HepG2 (cell line): ENCODE data around the gene TUBA4A. TPM values are rescaled to one million over a fixed set of nuclear protein-coding genes. Genes with fewer than 3 reads are reported as not detected.
A peak's percentile ranks its signal among the peaks of the same experiment; 100 is the strongest.

Experiments
- CBX1 ChIP-seq: IDR thresholded peaks from one replicate; pipeline ENCODE4 v1.6.1; 2016; ENCODE audit warnings: antibody characterized with exemption, low read depth
- CREB1 ChIP-seq, 2 experiments: fragments of 450-650 bp in 1 of 2; IDR thresholded peaks; 2 replicates each; pipeline ENCODE4 v1.6.1; 2016 to 2017; ENCODE audit warnings: control low read depth in 1 of 2, mild to moderate bottlenecking in 1 of 2, missing compliant biosample characterization in 1 of 2, missing genetic modification characterization in 1 of 2
- FLYWCH1 ChIP-seq: sonication (generic); formaldehyde crosslinking; IDR thresholded peaks from 2 replicates; pipeline ENCODE4 v1.8.1; 2023; ENCODE audit warnings: mild to moderate bottlenecking, missing genetic modification reagents
- FOXM1 ChIP-seq: sonication (generic); formaldehyde crosslinking; IDR thresholded peaks from 2 replicates; pipeline ENCODE4 v1.5.0; 2020; ENCODE audit warnings: missing genetic modification reagents
- GRHL1 ChIP-seq: sonication (generic); formaldehyde crosslinking; conservative IDR thresholded peaks from 2 replicates; pipeline ENCODE4 v1.8.0; 2022; ENCODE audit warnings: missing genetic modification reagents
- IRF2 ChIP-seq: IDR thresholded peaks from 2 replicates; pipeline ENCODE4 v1.6.1; 2018; ENCODE audit warnings: missing genetic modification reagents, missing compliant biosample characterization
- IRX3 ChIP-seq: sonication (generic); formaldehyde crosslinking; IDR thresholded peaks from 2 replicates; pipeline ENCODE4 v1.8.1; 2023; ENCODE audit warnings: mild to moderate bottlenecking, low read depth, missing genetic modification reagents, borderline replicate concordance
- KDM4B ChIP-seq: sonication (generic); formaldehyde crosslinking; IDR thresholded peaks from 2 replicates; pipeline ENCODE4 v1.4.0; 2020; ENCODE audit warnings: missing genetic modification reagents
- MAFK ChIP-seq, 2 experiments: IDR thresholded peaks in 1 of 2; conservative IDR thresholded peaks in 1 of 2; 2 replicates each; pipeline ENCODE4 v1.6.1; 2011; ENCODE audit warnings: improper control_type of control experiment in 2 of 2, low read length in 2 of 2
- SETDB1 ChIP-seq: sonication (generic); formaldehyde crosslinking; IDR thresholded peaks from 2 replicates; pipeline ENCODE4 v1.5.1; 2020; ENCODE audit warnings: missing genetic modification reagents, mild to moderate bottlenecking, borderline replicate concordance
- SMYD3 ChIP-seq: sonication (generic); formaldehyde crosslinking; IDR thresholded peaks from 2 replicates; pipeline ENCODE4 v1.8.1; 2023; ENCODE audit warnings: mild to moderate bottlenecking, missing genetic modification reagents
- TARDBP ChIP-seq: sonication (generic); formaldehyde crosslinking; IDR thresholded peaks from 2 replicates; pipeline ENCODE4 v1.8.0; 2022; ENCODE audit warnings: mild to moderate bottlenecking, missing genetic modification reagents
- ZBTB46 ChIP-seq: sonication (generic); formaldehyde crosslinking; IDR thresholded peaks from 2 replicates; pipeline ENCODE4 v1.4.0; 2020; ENCODE audit warnings: mild to moderate bottlenecking, missing genetic modification reagents, borderline replicate concordance
- ZFAT ChIP-seq: sonication (generic); formaldehyde crosslinking; conservative IDR thresholded peaks from 2 replicates; pipeline ENCODE4 v1.8.1; 2023; ENCODE audit warnings: missing genetic modification reagents, inconsistent platforms
- ZFP90 ChIP-seq: sonication (generic); formaldehyde crosslinking; IDR thresholded peaks from 2 replicates; pipeline ENCODE4 v1.8.0; 2022; ENCODE audit warnings: missing genetic modification reagents, mild to moderate bottlenecking, inconsistent platforms, borderline replicate concordance
- ZFY ChIP-seq: sonication (generic); formaldehyde crosslinking; IDR thresholded peaks from 2 replicates; pipeline ENCODE4 v1.4.0; 2020; ENCODE audit warnings: missing genetic modification reagents
- ZMYM2 ChIP-seq: sonication (generic); formaldehyde crosslinking; IDR thresholded peaks from 2 replicates; pipeline ENCODE4 v1.8.0; 2022; ENCODE audit warnings: mild to moderate bottlenecking, missing genetic modification reagents
- ZNF230 ChIP-seq: sonication (generic); formaldehyde crosslinking; IDR thresholded peaks from 2 replicates; pipeline ENCODE4 v1.4.0; 2020; ENCODE audit warnings: mild to moderate bottlenecking, missing genetic modification reagents
- ZNF44 ChIP-seq: sonication (generic); formaldehyde crosslinking; IDR thresholded peaks from 2 replicates; pipeline ENCODE4 v1.5.1; 2020; ENCODE audit warnings: mild to moderate bottlenecking, missing genetic modification reagents
- ZNF484 ChIP-seq: sonication (generic); formaldehyde crosslinking; IDR thresholded peaks from 2 replicates; pipeline ENCODE4 v1.5.1; 2020; ENCODE audit warnings: mild to moderate bottlenecking, low read depth, missing genetic modification reagents, borderline replicate concordance
- ZNF704 ChIP-seq: sonication (generic); formaldehyde crosslinking; IDR thresholded peaks from 2 replicates; pipeline ENCODE4 v1.8.1; 2023; ENCODE audit warnings: mild to moderate bottlenecking, inconsistent platforms, moderate library complexity, missing genetic modification reagents, borderline replicate concordance
- ZNF782 ChIP-seq: sonication (generic); formaldehyde crosslinking; IDR thresholded peaks from 2 replicates; pipeline ENCODE4 v1.4.0; 2020; ENCODE audit warnings: missing genetic modification reagents, mild to moderate bottlenecking, borderline replicate concordance
- ZSCAN30 ChIP-seq: sonication (generic); formaldehyde crosslinking; IDR thresholded peaks from 2 replicates; pipeline ENCODE4 v1.5.0; 2020; ENCODE audit warnings: mild to moderate bottlenecking, missing genetic modification reagents
- polyA plus RNA-seq, 8 experiments: library from polyadenylated mRNA; depleted of rRNA in 3 of 8; stranded (reverse) in 7 of 8; unstranded in 1 of 8; fragments of >200 nt; fragmentation: Illumina TruSeq in 4 of 8; extraction: Trizol in 4 of 8; gene quantifications; 2 replicates each; pipeline versions ENCODE4 v1.2.1 to v1.2.3, GENCODE V29; 2011 to 2016; ENCODE audit warnings: low read depth in 4 of 8, missing spikeins in 1 of 8, mixed read lengths in 1 of 8; ENCODE audit not compliant: insufficient read depth in 1 of 8
- total RNA-seq, 5 experiments: library from RNA; depleted of rRNA; stranded (reverse); fragments of >200 nt; fragmentation: Illumina TruSeq; extraction: Trizol; gene quantifications; 2 replicates each; pipeline ENCODE4 v1.2.3, GENCODE V29; 2016; ENCODE audit warnings: low read depth in 1 of 5

The TUBA4A gene
- total and polyA plus RNA-seq, 2 of the 13 experiments (the other 11 are each of a cell fraction or from before 2014, with no cell fraction given), result 1.3 to 12.7 TPM

- TF ChIP-seq ZNF704 (CRISPR knock-in tag), result peak; percentile 40; the same call in 1 of the 2 replicates
- TF ChIP-seq FOXM1, result no peak
- TF ChIP-seq MAFK (conservative IDR thresholded peaks at IDR 0.05 in 1 of 2, IDR thresholded peaks at IDR 0.05 in 1 of 2; ENCODE audit: low read length in 2 of 2), result no peak
- no peak for TF ChIP-seq ZMYM2
- TF ChIP-seq FLYWCH1 (CRISPR knock-in tag), result peak; percentile 78; the same call in 1 of the 2 replicates
- peak; percentile 59; the same call in 1 of the 2 replicates for TF ChIP-seq ZNF782 (CRISPR knock-in tag)
- TF ChIP-seq ZFY (CRISPR knock-in tag), result peak; percentile 94
- TF ChIP-seq SETDB1 (CRISPR knock-in tag), result no peak
- TF ChIP-seq ZBTB46, result no peak
- TF ChIP-seq IRX3 (CRISPR knock-in tag), result no peak
- TF ChIP-seq ZFAT (CRISPR knock-in tag), result 0 out of 2 replicates have a peak, but pooled peaks have one; percentile 47
- no peak for TF ChIP-seq ZNF484 (CRISPR knock-in tag)
- 0 out of 2 replicates have a peak, but pooled peaks have one; percentile 67 for TF ChIP-seq ZNF44 (CRISPR knock-in tag)
- no peak for TF ChIP-seq CBX1
- TF ChIP-seq ZNF230 (CRISPR knock-in tag), result peak; percentile 54
- no peak for TF ChIP-seq SMYD3 (CRISPR knock-in tag)
- TF ChIP-seq IRF2 (CRISPR knock-in tag), result peak; percentile 93; the same call in 1 of the 2 replicates
- TF ChIP-seq KDM4B (CRISPR knock-in tag), result 0 out of 2 replicates have a peak, but pooled peaks have one; percentile 62
- TF ChIP-seq ZFP90 (CRISPR knock-in tag), result peak; percentile 82
- TF ChIP-seq GRHL1 (CRISPR knock-in tag), result no peak
- TF ChIP-seq CREB1 (IDR thresholded peaks at IDR 0.05), result no peak
- no peak for TF ChIP-seq CREB1 (CRISPR knock-in tag; IDR thresholded peaks at IDR 0.05)
- no peak for TF ChIP-seq ZSCAN30 (CRISPR knock-in tag)
- peak; percentile 81 for TF ChIP-seq TARDBP
Observed at GRCh38 chr2:219294356-219295351, 40.9 kb upstream of the TUBA4A start (continued).
